ENCODE measurements around the gene EEF1A1.
"Not testable (repeated sequence)": the region's sequence is repeated elsewhere in the genome, so short reads cannot be mapped to it uniquely, and the experiment has no call there.

DNA sequence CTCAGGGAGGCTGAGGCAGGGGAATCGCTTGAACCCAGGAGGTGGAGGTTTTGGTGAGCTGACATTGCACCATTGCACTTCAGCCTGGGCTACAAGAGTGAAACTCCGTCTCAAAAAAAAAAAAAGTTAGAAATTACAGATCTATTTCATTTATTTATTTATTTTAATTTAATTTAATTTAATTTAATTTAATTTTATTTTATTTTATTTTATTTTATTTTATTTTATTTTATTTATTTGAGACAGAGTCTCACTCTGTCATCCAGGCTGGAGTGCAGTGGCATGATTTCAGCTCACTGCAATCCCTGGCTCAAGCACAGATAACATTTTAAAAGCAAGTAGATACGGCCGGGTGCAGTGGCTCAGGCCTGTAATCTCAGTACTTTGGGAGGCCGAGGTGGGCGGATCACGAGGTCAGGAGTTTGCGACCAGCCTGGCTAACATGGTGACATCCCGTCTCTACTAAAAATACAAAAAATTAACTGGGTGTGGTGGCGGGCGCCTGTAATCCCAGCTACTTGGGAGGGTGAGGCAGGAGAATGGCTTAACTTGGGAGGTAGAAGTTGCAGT, 34.6 kb upstream of the EEF1A1 start:
- TF ChIP-seq, protein P1, sequence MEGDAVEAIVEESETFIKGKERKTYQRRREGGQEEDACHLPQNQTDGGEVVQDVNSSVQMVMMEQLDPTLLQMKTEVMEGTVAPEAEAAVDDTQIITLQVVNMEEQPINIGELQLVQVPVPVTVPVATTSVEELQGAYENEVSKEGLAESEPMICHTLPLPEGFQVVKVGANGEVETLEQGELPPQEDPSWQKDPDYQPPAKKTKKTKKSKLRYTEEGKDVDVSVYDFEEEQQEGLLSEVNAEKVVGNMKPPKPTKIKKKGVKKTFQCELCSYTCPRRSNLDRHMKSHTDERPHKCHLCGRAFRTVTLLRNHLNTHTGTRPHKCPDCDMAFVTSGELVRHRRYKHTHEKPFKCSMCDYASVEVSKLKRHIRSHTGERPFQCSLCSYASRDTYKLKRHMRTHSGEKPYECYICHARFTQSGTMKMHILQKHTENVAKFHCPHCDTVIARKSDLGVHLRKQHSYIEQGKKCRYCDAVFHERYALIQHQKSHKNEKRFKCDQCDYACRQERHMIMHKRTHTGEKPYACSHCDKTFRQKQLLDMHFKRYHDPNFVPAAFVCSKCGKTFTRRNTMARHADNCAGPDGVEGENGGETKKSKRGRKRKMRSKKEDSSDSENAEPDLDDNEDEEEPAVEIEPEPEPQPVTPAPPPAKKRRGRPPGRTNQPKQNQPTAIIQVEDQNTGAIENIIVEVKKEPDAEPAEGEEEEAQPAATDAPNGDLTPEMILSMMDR (IDR thresholded peaks at IDR 0.05) = not testable (repeated sequence)
- not testable (repeated sequence) for TF ChIP-seq POLR2A (IDR thresholded peaks at IDR 0.05)

All from testis (tissue), 2 donors.